Lower leg skin (tissue), 3 donors: Measurements from ENCODE around the gene HSDL2.

Experiments
- CTCF ChIP-seq, 3 donors: fragments of 450-650 bp; IDR thresholded peaks; one replicate each; pipeline ENCODE4 v1.5.1; 2016; ENCODE audit warnings: antibody characterized with exemption in 3 of 3, mild to moderate bottlenecking in 3 of 3, moderate library complexity in 2 of 3
- POLR2A ChIP-seq, 2 donors: fragments of 450-650 bp; IDR thresholded peaks; one replicate each; pipeline ENCODE4 v1.6.1; 2016 to 2017; ENCODE audit warnings: antibody characterized with exemption in 2 of 2, mild to moderate bottlenecking in 1 of 2, moderate library complexity in 1 of 2

- no peak for TF ChIP-seq CTCF (IDR thresholded peaks at IDR 0.05)
- TF ChIP-seq POLR2A (IDR thresholded peaks at IDR 0.05) = no peak
Observed at GRCh38 chr9:112493393-112494137, 113.7 kb downstream of the HSDL2 start.
